Stimulated activated CD4-positive, alpha-beta T cell treated with anti-CD3 and anti-CD28 coated beads, TNF-alpha, amount 100 ng/mL, for 24 hours (primary cell): ENCODE measurements around the gene ADCY10.
"Not testable (repeated sequence)": the region's sequence is repeated elsewhere in the genome, so short reads cannot be mapped to it uniquely, and the experiment has no call there.

Source experiments
- DNase-seq, 3 experiments: peaks; one replicate each; pipeline ENCODE4 v3.0.0-alpha.2; 2020; ENCODE audit warnings: low read depth in 3 of 3

Gene ADCY10

DNA sequence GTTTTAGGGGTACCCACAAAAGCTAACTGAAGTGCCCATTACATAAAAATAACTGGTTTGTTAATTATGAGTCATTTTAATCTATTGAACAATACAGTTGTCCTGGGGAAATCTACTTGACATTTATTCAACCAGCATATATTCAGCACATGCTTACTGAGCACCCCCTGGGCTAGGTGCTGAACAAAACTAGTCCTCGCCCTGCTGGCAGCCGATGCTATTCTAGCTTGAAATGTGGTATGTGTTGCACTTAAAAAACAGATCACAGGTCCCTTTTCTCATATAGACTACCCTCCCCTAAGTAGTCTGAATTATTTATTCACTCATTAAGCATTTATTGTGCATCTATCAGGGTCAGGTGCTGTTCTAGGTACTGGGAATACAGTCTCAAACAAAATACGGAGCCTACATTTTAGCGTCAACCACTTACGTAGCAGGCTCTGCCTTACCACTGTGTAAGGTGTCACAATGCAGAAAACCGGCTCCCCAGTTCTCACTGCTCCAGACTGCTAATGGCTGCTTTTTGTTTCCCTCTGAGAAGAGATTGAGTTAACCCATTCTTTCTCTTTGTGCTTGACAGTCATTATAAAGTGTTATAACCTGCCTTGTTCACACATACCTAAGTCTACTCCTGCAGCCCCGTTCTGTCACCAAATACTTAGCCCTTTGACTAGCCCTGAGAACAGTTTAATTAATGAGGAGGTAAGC is 57.1 kb downstream of the ADCY10 start:
- no peak for DNase-seq

DNA sequence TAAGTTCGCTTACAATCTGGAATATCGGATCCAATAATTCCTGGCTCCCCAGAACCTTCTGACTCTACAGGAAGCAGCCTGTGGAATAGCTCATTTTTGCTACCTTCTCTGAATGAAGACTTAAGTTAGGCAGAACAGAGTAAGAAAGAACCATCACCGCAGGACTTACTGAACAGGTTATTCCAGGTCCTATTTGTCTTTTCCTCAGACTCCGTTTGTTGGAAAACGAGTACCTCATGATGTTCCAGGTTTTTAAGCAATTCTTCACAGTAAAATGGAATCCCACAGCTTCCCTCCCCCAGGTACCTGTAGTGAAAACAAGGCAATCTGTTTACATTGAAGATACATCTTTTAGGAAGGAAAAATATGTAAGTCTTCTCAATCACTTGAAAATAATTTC is 59.8 kb downstream of the ADCY10 start:
- no peak for DNase-seq

DNA sequence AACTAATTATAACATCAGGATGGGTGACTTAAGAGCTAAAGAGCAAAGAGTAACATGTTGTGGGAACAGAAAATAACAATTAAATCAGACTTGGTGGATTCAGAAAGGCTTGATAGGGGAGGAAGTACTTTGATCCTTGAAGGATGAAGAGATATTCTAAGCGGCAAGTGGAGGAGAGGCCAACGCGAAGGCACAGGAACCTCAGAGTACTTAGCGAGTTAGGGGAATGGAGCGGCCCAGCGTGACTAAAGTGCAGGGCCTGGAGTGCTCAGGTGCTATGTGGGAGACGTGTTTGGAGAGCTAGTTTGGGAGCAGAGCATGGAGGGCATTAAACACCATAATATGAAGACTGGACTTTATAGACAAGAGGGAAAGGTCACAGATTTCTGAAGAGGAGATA is 64.3 kb downstream of the ADCY10 start:
- no peak for DNase-seq

DNA sequence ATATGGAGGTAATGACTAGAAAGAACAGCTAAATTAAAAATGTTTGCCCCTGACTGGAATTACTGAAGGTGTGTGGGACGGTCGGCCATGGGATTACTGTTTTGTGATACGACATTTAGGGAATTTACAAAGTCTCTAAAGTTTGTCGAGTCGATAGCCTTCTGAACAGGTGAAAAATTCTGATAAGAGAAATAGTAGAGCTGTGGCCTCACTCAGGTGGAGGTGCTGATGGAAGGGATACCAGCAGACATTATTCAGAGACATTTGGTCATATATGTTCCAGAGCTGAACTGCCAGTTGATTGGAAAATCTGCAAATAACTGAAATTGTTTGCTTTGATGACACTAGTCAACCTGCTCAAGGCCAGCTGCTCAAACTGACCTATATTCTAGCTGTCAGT is 71.1 kb downstream of the ADCY10 start:
- DNase-seq, result no peak

DNA sequence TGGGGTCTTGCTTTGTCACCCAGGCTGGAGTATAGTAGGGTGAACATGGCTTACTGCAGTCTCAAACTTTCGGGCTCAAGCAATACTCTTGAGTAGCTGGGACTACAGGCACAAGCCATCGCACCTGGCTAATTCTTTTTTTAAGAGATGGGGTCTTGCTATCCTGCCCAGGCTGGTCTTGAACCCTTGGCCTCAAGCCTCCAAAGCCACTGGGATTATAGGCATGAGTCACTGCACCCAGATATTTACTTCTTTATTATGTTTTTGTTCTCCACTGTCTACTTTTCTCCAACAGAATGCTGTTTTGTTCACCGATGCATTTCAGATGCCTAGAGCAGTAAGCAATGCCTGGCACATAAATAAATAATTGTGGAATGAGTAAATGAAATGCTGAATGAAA is 72.4 kb downstream of the ADCY10 start:
- DNase-seq, result no peak

DNA sequence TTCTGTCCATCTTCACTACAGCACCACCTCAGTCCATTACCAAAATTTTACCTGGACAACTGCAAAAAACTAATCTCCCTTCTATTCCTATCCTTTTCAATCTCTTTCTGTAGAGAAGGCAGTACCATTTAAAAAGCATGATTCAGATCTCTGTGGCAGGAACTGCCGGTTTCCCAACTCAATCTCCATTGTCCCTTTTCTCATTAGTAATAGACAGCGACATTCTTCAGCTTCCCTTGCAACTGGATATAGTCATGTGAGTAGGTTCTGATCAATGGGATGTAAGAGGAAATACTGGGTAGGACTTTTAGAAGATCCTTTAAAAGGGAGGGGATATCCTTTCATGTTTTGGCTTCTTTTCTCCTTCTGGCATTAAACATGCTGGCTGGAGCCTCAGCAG is 74.9 kb downstream of the ADCY10 start:
- DNase-seq, result no peak

DNA sequence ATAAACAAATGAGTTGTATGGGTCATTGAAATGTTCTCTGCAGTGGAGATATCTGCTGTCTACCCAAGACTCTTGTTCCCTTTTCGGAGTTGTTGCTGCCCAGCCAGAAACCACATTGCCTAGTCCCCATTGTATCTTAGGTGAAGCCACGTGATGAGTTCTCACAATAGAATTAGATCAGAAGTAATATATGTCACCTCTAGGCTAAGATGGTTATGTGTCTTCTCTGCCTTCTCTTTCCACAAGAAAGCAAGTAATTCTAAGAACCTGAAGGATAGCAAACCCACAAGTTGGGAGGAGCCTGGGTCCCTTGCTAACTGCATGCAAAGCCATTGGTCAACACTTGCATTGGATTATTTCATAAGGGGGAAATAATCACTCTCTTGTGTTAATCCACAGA is 76.6 kb downstream of the ADCY10 start:
- DNase-seq, result no peak

DNA sequence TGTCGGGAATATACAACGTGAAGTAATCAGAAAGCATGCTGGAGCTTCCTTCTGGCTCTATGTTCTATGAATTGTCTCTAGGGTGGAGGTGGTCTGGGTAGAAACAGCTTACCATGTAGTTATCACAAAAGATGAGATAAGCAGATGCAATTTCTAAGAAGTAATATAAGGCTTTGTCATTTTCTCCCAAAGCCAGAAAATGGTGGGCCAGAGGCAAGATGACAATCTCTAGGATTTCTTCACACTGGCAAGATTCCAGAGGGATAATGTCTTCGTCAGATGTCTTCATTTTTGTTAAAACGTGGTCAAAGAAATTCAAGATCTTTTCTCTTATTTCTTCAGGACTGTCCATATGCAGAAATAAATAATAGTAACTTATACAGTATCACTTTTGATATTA is 77.7 kb downstream of the ADCY10 start:
- no peak for DNase-seq

DNA sequence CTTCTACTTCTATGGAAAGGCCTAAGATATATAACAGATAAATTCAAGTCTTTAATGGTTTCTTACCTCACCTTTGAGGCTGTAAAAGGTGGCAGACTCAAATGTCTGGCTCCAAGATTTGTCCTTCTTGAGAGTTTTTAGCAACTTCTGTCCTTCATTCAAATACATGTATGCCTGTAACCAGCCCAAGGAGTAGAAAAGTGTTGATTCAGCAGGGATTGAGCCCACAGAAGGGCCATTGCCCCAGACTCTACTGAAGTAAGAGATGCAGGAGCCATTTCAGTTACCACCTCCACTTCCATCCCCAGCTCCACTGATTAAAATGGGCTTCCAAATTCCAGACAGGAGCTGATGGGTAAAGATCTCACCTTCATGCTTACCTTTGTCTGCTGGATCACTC is 80.0 kb downstream of the ADCY10 start:
- DNase-seq, result no peak

DNA sequence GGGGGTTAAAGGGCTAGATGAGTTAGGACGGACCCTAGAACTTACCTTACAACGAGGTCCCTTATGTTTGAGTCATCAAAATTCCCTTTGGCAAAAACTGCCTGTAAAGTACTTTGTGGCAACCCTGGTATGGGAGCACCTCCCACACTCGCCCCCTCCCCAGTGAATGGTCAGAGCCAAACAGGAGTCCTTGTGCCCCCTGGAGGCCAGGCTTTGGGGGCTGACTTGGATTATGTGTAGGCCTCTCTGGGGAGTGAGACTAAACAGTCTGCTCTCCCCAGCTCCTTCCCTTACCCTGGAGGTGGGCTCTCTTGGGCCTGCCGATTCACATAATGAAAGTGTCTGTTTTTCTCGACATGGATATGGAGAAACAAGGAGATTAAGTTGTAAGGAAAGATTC is 81.2 kb downstream of the ADCY10 start:
- DNase-seq, result no peak

DNA sequence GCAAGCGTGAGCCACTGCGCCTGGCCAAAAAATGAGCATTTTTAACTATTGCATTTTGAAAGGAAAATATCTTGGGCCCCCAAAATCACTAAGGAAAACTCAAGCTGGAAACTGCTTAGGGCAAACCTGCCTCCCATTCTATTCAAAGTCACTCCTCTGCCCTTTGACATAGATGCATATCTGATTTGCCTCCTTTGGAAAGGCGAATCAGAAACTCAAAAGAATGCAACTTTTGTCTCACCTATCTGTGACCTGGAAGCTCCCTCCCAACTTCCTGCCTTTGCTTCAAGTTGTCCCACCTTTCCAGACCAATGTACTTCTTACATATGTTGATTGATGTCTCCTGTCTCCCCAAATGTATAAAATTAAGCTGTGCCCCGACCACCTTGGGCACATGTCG is 83.3 kb downstream of the ADCY10 start:
- DNase-seq, result not testable (repeated sequence)

DNA sequence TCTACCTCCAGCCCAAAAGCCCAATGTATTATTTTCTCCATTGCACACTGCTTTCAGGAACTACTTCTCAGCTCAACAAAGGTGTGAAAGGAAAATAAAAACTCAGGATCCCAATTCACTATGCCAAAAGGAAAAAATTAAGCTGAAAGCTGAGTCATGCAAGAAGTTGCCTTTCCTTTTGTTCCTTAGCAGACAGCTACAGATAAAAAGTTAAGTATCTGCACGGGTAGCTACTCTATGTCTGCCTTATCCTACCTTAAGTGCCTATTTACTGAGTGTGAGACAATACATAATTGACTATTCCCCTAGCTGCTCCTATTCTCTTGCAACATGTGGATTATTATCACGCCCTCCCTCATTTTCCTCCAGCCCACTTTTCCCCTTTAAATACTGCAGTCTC is 84.1 kb downstream of the ADCY10 start:
- DNase-seq, result no peak

DNA sequence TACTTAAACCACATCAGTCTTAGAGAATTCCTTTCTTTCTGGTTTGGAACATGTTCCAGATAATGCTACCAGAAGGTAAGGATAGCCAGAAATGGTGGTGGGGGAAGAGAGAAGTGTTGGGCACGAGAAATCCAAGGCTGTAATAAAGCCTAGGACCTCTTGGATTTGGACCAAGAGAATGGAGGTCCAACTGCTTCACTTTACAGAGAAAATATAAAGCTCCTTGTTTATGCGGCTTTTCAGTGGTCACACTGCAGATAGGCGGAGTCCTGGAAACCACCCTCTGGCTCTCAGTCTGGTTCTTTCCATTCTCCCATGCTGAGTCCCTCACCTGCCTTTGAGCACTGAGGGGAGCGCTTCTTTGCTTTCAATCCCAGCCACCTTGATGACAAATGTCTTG is 87.8 kb downstream of the ADCY10 start:
- no peak for DNase-seq

DNA sequence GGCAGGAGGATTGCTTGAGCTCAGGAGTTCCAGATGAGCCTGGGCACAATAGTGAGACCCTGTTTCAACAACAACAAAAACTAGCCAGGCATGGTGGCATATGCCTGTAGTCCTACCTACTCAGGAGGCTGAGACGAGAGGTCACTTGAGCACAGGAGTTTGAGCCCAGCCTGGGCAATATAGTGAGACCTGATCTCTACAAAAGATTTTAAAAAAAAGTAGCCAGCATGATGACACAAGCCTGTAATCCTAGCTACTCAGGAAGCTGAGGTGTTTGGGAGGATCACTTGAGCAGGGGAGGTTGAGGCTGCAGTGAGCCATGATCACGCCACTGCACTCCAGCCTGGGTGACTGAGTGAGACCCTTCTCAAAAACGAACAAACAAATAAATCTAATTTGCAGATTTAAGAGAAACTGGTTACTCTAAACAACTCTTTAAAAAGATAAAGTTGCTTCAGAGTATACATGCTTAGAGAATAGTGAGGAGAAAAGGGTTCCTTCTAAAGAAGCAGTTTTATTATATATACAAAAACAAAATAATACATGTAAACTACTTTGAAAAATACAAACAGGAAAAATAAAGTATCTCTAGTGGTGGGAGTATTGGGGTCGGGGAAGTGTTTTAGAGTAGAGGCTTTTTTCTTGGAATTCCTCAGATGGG is 88.4 kb downstream of the ADCY10 start:
- no peak for DNase-seq

DNA sequence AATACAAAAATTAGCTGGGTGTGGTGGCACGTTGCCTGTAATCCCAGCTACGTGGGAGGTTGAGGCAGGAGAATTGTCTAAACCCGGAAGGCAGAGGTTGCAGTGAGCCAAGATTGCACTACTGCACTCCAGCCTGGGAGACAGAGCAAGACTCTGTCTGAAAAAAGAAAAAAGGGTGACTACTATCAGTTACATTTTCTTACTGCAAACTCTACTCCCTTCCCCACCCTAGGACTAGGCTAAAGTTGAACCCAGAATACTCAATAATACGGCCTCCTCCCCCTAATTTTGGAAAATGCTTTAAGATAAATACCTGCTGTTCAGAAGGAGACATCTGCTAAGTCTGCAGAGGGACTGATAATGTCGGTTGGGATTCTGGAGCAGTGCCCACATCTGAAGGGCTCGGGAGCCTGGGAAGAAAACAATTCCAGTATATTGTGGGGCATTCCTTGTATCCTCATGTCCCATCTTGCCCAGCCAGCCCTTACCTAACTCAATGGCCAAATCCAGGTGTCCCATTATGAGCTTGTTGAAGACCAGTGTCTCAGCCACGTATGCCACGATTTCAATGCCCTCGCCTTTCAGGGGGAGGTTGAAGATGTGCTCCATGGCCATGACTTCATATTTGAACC is 89.7 kb downstream of the ADCY10 start:
- DNase-seq, result no peak

DNA sequence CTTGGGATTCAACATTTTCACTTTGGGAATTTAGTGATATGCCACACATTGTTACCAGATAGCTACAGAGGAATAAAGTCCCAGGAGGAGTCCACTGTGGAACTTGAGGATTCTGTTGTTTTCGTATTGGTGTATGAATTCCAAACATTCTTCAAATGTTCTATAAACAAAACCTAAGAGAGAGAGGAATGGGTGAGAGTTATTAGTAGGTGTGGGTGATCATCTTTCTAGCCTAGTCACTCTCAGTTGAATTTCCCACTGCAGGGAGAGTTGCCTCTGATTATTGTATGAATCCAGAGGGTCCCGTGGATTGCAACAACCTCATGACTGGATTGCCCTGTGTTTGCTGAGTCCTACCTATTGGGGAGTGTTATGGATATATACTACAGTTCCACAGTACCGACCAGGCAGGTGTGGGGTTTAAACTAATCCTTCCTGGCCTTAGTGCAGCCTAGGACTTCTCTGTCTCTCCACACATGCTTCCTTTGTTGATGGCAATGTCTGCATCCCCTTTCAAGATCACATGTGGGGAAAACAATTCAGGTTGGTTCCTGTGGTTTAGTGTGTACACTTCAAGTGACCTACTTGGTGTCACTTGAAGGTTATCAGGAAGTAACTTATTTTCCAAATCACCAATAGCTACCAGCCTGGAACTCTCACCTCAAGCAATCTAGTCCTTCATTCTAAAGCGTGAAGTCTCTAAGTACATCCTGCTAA is 91.8 kb downstream of the ADCY10 start:
- no peak for DNase-seq

DNA sequence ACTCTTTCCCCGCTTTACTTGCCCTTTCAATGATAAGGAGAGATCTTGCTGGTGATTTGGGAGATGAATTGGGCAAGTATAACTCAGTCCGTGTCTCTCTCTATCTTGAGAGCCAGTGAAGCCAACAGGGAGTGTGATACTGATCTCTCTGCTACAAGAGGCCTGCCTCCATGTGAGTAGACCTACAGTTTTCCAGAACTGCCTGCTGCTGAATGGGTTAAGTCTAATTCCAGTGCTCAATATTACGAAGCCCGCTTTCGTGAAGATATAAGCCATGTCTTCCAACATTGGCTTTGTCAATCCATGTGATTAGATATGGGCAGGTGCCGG is 92.6 kb downstream of the ADCY10 start:
- no peak for DNase-seq

DNA sequence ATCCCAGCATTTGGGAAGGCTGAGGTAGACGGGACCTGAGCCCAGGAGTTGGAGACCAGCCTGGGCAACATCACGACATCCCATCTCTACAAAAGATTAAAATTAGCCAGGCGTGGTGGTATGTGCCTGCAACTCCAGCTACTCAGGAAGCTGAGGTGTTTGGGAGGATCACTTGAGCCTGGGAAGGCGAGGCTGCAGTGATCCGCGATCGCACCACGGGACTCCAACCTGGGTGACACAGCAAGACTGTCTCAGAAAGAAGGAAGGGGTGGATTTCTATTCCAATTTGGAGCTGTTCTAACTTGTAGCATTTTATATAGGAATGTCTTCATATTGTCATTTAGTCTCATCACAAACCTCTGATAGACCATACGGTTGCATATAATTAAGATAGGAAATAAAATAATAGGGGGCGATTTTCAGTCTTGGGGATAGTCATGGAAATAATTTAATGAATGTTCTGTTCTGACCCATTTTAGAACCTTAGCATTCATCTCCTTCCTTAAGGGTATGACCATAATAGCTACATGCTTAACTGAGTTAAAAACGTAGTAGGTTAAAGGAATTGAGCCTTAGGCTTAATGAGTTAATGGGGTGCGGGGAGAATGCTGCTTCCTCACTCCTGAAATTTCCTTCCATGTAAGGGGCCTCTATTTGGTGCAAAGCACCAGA is 93.1 kb downstream of the ADCY10 start:
- DNase-seq, result no peak

DNA sequence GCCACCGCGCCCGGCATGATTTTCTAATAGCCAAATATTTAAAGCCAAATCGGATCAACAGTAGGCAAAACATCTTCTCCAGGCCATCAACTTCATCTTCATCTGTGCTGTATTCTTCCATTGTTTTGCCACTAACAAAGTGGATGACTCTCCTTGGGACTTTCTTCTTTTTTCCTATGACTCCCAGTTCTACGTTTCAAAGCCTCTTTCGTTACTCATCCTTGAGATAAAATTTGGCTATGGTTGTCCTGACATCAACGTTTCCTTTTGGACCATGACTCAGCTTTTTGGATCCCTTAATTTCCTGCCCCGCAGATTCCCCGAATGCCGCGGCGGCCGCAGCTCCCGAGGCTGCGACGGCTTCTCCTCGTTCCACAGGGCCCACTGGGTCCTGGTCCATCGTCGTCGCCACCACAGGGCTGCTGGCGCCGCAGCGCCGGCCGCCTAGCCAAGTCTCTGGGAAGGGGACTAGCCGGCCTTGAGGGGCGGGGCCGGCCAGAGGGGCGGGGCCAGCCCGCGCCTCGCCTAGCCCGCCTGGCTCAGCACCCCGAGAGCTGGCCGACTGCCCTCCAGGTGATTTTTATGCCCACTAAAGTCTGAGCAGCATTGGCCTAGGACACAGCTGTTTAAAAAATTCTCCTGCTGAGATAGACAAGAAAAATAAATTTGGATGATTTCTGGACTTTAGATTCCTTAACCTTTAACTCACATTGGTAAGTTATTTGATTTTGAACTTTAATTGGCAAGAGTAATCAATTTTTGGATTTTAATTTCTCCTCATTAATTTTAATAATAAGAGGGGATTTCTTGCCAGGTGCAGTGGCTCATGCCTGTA is 93.9 kb downstream of the ADCY10 start:
- DNase-seq, result peak in 1 of 3 experiments; percentile 28

DNA sequence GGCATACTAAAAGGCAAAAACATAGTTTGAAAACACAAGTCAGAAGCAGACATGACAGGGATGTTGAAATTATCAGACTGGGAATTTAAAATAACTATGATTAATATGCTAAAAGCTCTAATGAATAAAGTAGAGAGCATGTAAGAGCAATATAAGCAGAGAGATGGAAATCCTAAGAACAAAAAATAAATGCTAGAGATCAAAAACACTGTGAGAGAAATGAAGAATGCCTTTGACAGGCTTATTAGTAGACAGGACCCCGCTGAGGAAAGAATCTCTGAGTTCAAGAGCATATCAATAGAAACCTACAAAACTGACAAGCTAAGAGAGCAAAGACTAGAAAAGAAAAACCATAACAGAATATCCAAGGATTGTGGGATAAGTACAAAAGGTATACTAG is 98.3 kb downstream of the ADCY10 start:
- DNase-seq, result no peak

DNA sequence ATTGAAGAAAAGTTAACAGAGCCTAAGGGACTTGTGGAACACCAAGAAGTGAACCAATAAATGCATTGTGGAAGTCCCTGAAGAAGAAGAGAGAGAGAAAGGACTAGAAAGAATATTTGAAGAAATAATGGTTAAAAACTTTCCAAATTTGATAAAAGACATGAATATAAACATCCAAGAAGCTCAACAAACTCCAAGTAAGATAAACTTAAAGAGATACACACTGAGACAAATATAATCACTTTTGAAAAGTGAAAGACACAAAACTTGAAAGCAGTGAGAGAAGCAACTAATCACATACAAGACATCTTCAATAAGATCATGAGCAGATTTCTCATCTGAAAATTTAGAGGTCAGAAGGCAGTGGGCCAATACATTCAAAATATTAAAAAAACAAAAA is 101.0 kb downstream of the ADCY10 start:
- no peak for DNase-seq
